Mammary epithelial cell (primary cell): Measurements from ENCODE around the gene SMC3.

ENCODE experiments used
- CTCF ChIP-seq, 2 donors: IDR thresholded peaks in 1 of 2; conservative IDR thresholded peaks in 1 of 2; 2 replicates each; pipeline ENCODE4 v1.5.1; 2011 to 2012; ENCODE audit warnings: inconsistent platforms in 2 of 2, low read length in 2 of 2, mild to moderate bottlenecking in 2 of 2, control low read depth in 1 of 2, low read depth in 1 of 2; ENCODE audit not compliant: insufficient read depth in 1 of 2; ENCODE audit errors: extremely low read depth in 1 of 2
- EZH2 ChIP-seq: IDR thresholded peaks from 2 replicates; pipeline ENCODE4 v1.6.1; 2012; ENCODE audit warnings: low read length, inconsistent platforms, borderline replicate concordance

DNA sequence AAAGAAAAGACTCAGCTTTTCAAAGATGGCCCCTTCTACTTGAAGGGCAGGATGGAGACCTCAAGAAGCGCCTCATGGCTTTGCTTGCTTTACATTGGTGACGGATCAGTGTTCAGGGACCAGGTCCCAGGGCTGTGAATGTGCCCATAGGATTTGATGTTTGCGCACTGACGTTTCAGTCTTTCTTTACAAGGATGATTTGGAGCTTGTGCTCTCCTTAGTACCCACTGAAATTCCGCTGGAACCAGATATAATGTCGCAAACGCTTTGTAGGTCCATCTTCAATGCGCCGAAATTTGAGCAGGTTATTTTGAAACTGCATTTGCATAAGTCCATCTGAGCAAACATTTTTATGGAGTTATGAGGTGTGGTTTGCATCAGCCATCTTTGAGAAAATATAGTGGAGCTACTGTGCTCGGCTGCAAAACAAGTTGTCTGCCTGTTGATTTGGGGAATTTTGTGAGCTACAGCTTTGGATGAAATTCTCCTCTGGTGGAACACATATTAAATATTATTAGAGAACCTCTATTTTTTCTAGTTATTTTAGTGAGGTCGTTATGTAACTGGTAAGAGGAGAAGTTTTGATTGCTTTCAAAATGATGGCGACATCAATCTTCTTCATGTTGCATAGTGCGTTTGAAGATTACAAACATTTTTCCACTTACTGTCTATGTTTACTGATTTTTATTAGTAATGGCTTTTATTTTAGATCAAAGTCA lies 79.1 kb downstream of the SMC3 start:
- TF ChIP-seq CTCF (conservative IDR thresholded peaks at IDR 0.05 in 1 of 2, IDR thresholded peaks at IDR 0.05 in 1 of 2; ENCODE audit: extremely low read depth in 1 of 2, insufficient read depth in 1 of 2, low read depth in 1 of 2, low read length in 2 of 2) (no peak), EZH2 (no peak)
